GM23338 (cell line): Measurements from ENCODE around the gene MAGED2. TPM values are rescaled to one million over a fixed set of nuclear protein-coding genes. Genes with fewer than 3 reads are reported as not detected.

Experiments
- ATAC-seq: fragments of 200-7000 bp; cut with Tn5 transposase; 3 replicates; pipeline ENCODE4 v1.9.1; 2020
- DNase-seq: peaks from one replicate; pipeline ENCODE4 v3.0.0-alpha.2; 2015; ENCODE audit warnings: low spot score
- H2AFZ ChIP-seq: fragments of 200-600 bp; sonication (generic); 2 replicates; pipeline ENCODE4 v1.8.0; 2016; ENCODE audit warnings: antibody characterized with exemption, mild to moderate bottlenecking, moderate library complexity
- H3F3A ChIP-seq: fragments of 200-600 bp; sonication (generic); replicated peaks from 2 replicates; pipeline ENCODE4 v1.8.0; 2017; ENCODE audit warnings: antibody characterized with exemption, mixed run types, low read depth
- H3K27ac ChIP-seq: fragments of 200-600 bp; sonication (generic); 2 replicates; pipeline ENCODE4 v1.6.1; 2016; ENCODE audit warnings: low read depth
- H3K27me3 ChIP-seq: fragments of 200-600 bp; sonication (generic); 2 replicates; pipeline ENCODE4 v1.8.0; 2016; ENCODE audit warnings: mild to moderate bottlenecking, mixed run types, moderate library complexity; ENCODE audit not compliant: insufficient read depth
- H3K36me3 ChIP-seq: fragments of 200-600 bp; sonication (generic); 2 replicates; pipeline ENCODE4 v1.8.0; 2016; ENCODE audit warnings: mild to moderate bottlenecking; ENCODE audit not compliant: insufficient read depth
- H3K4me1 ChIP-seq: fragments of 200-600 bp; sonication (generic); 2 replicates; pipeline ENCODE4 v1.8.0; 2016; ENCODE audit warnings: mild to moderate bottlenecking, moderate library complexity; ENCODE audit not compliant: insufficient read depth
- H3K4me2 ChIP-seq: fragments of 200-600 bp; sonication (generic); 2 replicates; pipeline ENCODE4 v1.7.1; 2017; ENCODE audit warnings: mixed run types
- H3K4me3 ChIP-seq: fragments of 200-600 bp; sonication (generic); 2 replicates; pipeline ENCODE4 v1.6.1; 2016; ENCODE audit warnings: mixed run types
- H3K79me2 ChIP-seq: fragments of 200-600 bp; sonication (generic); replicated peaks from 2 replicates; pipeline ENCODE4 v1.8.0; 2017; ENCODE audit warnings: mild to moderate bottlenecking; ENCODE audit not compliant: insufficient read depth
- H3K9me2 ChIP-seq: fragments of 200-600 bp; sonication (generic); 2 replicates; pipeline ENCODE4 v1.8.0; 2017; ENCODE audit not compliant: insufficient read depth
- H4K20me1 ChIP-seq: fragments of 200-600 bp; sonication (generic); replicated peaks from 2 replicates; pipeline ENCODE4 v1.8.0; 2017; ENCODE audit warnings: mild to moderate bottlenecking; ENCODE audit not compliant: insufficient read depth
- H3K27ac Mint-ChIP-seq: 2 replicates; pipeline ENCODE4 v1.8.0; 2020; ENCODE audit warnings: inconsistent platforms, mild to moderate bottlenecking, moderate library complexity, mixed read lengths
- H3K27me3 Mint-ChIP-seq: 3 replicates; pipeline ENCODE4 v1.8.0; 2022; ENCODE audit warnings: low read depth, mild to moderate bottlenecking, moderate library complexity, mixed read lengths, inconsistent platforms; ENCODE audit not compliant: insufficient read depth, poor library complexity
- H3K36me3 Mint-ChIP-seq: 3 replicates; pipeline ENCODE4 v1.8.0; 2021; ENCODE audit warnings: low read depth, mild to moderate bottlenecking, inconsistent platforms, moderate library complexity, mixed read lengths
- H3K4me1 Mint-ChIP-seq: 3 replicates; pipeline ENCODE4 v1.8.0; 2020; ENCODE audit warnings: mild to moderate bottlenecking, inconsistent platforms, mixed read lengths
- H3K4me3 Mint-ChIP-seq: 3 replicates; pipeline ENCODE4 v1.8.0; 2021; ENCODE audit warnings: moderate library complexity, mild to moderate bottlenecking, inconsistent platforms, mixed read lengths
- H3K9me3 Mint-ChIP-seq: 3 replicates; pipeline ENCODE4 v1.8.0; 2020; ENCODE audit warnings: moderate library complexity, mild to moderate bottlenecking, inconsistent platforms, mixed read lengths
- CREB1 ChIP-seq: fragments of 250-450 bp; sonication (Bioruptor Pico); IDR thresholded peaks from 2 replicates; pipeline ENCODE4 v1.5.0; 2020; ENCODE audit warnings: low read depth, mild to moderate bottlenecking, moderate library complexity
- CTCF ChIP-seq, 2 experiments: fragments of 200-600 bp in 1 of 2; sonication (generic) in 1 of 2; conservative IDR thresholded peaks; 2 replicates each; pipeline versions ENCODE4 v1.5.1 to v1.6.1; 2016 to 2017; ENCODE audit warnings: antibody characterized with exemption in 2 of 2, low read depth in 2 of 2, mild to moderate bottlenecking in 2 of 2, moderate library complexity in 1 of 2
- EZH2 ChIP-seq: fragments of 200-600 bp; sonication (generic); IDR thresholded peaks from one replicate; pipeline ENCODE4 v1.8.0; 2017; ENCODE audit warnings: antibody characterized with exemption, mild to moderate bottlenecking, low read depth; ENCODE audit not compliant: unreplicated experiment
- EZH2phosphoT487 ChIP-seq: fragments of 200-600 bp; sonication (generic); IDR thresholded peaks from one replicate; pipeline ENCODE4 v1.8.1; 2018; ENCODE audit warnings: antibody characterized with exemption; ENCODE audit not compliant: unreplicated experiment
- POLR2AphosphoS5 ChIP-seq: IDR thresholded peaks from 2 replicates; pipeline ENCODE4 v1.6.1; 2016; ENCODE audit warnings: antibody characterized with exemption, low read depth
- ZNF114 ChIP-seq: fragments of 250-450 bp; sonication (Bioruptor Pico); IDR thresholded peaks from 2 replicates; pipeline ENCODE4 v1.5.0; 2020; ENCODE audit warnings: mild to moderate bottlenecking, moderate library complexity
- polyA plus RNA-seq: library from polyadenylated mRNA; unstranded; fragments of >200 nt; fragmentation: Nextera tagmentation; extraction: Ambion mirVana; gene quantifications from 2 replicates; pipeline ENCODE4 v1.2.1, GENCODE V29; 2016
- total RNA-seq: library from RNA; depleted of rRNA; stranded (reverse); fragments of >200 nt; shearing (Covaris generic); gene quantifications from 2 replicates; pipeline ENCODE4 v1.2.3, GENCODE V29; 2014
- TF ChIP-seq, protein P1 (sequence below): IDR thresholded peaks from 2 replicates; pipeline ENCODE4 v1.6.1; 2016; ENCODE audit warnings: antibody characterized with exemption

Gene MAGED2
- total and polyA plus RNA-seq, 2 experiments from 2014 or later: 96.7 to 203 TPM

DNA sequence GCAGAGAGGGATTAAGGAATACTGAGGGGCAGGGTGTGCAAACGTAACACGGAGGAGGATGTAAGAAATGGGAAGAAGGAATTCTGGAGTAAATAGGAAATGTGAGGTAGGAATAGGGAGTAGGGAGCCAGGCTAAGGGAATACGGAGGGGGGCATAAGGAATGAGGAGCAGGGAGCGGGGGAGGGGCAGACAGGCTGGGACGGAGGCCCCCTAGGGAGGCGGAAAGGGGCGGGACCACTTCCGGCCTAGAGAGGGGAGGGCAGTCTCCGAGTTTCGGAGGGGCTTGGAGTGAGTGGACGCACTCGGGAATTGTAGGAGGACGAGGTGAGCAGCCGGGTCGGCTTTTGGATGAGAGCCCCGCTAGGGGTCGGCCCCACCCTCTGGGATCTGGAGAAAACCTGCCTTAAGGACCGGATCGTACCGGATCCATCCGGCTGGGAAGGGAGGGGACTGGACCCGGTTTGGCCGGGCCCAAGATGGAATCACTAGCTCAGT lies 612 bp downstream of the MAGED2 start:
- peak; percentile 79 for DNase-seq
- Mint-ChIP-seq H3K36me3 (peaks cover 38% of the 10 kb centered on the region), H3K4me1 (peaks cover 20% of the 10 kb centered on the region), H3K4me3 (peak overlapping the region; percentile 93), H3K9me3 (no peaks in the 10 kb centered on the region; the same call in 2 of the 3 replicates), H3K27me3 (peaks cover 15% of the 10 kb centered on the region), H3K27ac (peak overlapping the region; percentile 98)
- peak; percentile 70 for ATAC-seq
- Histone ChIP-seq H3K27me3 (no peaks in the 10 kb centered on the region), H3K36me3 (no peaks in the 10 kb centered on the region), H3K4me2 (peak overlapping the region; percentile 85), H3K9me2 (no peaks in the 10 kb centered on the region), H3F3A (no peaks in the 10 kb centered on the region), H3K4me1 (peaks cover 7% of the 10 kb centered on the region), H3K79me2 (0 out of 2 replicates have a peak, but pooled peaks cover 13% of the 10 kb centered on the region), H3K27ac (peak overlapping the region; percentile 97), H4K20me1 (no peaks in the 10 kb centered on the region), H2AFZ (no peak overlapping the region), H3K4me3 (peak overlapping the region; percentile 80)
- TF ChIP-seq CTCF (conservative IDR thresholded peaks at IDR 0.05; ENCODE audit: low read depth in 2 of 2) (no peak), POLR2AphosphoS5 (peak; percentile 29; the same call in 1 of the 2 replicates)
- TF ChIP-seq, protein P1, sequence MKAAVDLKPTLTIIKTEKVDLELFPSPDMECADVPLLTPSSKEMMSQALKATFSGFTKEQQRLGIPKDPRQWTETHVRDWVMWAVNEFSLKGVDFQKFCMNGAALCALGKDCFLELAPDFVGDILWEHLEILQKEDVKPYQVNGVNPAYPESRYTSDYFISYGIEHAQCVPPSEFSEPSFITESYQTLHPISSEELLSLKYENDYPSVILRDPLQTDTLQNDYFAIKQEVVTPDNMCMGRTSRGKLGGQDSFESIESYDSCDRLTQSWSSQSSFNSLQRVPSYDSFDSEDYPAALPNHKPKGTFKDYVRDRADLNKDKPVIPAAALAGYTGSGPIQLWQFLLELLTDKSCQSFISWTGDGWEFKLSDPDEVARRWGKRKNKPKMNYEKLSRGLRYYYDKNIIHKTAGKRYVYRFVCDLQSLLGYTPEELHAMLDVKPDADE: 0 out of 2 replicates have a peak, but pooled peaks have one; percentile 12

DNA sequence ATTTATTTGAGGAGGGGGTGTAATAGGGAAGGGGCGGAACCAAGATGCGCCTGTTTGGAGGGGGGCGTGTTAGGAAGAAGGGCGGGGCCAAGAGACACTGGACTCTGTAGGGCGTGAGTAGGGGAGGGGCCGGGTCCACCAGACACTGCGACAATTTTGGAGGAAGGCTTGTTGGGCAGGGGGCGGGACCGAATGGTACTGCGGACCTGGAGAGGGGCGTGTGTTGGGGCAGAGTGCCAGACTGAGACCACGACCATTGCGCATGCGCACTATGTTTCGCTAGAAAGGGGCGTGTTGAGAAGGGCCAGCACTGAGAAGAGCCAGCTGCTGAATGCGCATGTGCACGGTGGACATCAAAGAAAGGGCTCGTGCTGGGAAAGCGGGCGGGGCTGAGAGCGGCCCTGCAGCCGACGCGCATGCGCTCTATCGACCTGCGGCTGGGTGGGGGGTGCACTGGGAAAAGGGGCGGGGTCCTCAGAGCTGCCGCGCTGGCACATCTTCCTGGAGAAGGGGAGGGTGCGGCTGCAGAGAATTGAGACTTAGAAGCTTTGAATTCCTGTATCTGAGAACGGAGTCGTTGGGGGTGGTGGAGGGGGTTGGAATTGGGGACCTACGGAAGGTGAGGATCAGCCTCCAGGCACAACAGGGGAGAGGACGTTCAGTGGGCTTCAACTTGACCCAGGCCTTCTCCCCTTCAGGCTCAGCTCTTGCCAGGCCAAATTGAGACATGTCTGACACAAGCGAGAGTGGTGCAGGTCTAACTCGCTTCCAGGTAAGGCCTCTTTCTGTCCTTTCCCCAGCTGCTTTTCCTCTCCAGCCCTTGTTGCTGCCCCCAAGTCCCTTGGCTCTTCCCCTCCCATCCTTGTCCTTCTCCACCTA lies 1.3 kb downstream of the MAGED2 start:
- Mint-ChIP-seq H3K36me3 (peaks cover 45% of the 10 kb centered on the region), H3K4me3 (peak overlapping the region; percentile 93), H3K27me3 (peaks cover 15% of the 10 kb centered on the region), H3K9me3 (no peaks in the 10 kb centered on the region; the same call in 2 of the 3 replicates), H3K4me1 (peaks cover 17% of the 10 kb centered on the region), H3K27ac (peak overlapping the region; percentile 98)
- DNase-seq: peak; percentile 93
- Histone ChIP-seq H3K27me3 (no peaks in the 10 kb centered on the region), H4K20me1 (no peaks in the 10 kb centered on the region), H3F3A (no peaks in the 10 kb centered on the region), H3K4me1 (peaks cover 4% of the 10 kb centered on the region), H3K79me2 (0 out of 2 replicates have a peak, but pooled peaks cover 13% of the 10 kb centered on the region), H3K9me2 (no peaks in the 10 kb centered on the region), H3K4me2 (peak overlapping the region; percentile 85), H3K27ac (peak overlapping the region; percentile 97), H3K4me3 (peak overlapping the region; percentile 80), H2AFZ (no peak overlapping the region), H3K36me3 (no peaks in the 10 kb centered on the region)
- TF ChIP-seq EZH2phosphoT487: no peak
- peak; percentile 81 for ATAC-seq

DNA sequence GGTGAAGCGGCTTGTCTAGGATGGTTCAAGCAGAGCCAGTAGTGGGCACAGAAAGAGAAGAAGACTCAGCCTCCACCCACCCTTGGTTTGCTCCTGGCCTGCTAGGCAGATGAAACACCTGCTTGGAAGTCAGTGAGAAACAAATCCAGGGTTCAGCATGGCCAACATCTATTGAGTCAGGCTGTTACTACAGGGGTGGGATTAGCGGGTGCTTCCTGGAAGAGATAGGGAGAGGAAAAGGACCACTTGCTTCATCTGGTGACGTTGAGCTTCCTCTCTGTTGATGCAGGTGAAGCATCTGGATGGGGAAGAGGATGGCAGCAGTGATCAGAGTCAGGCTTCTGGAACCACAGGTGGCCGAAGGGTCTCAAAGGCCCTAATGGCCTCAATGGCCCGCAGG lies 3.0 kb downstream of the MAGED2 start:
- no peak overlapping the region for H3K4me2 ChIP-seq
- no peaks in the 10 kb centered on the region; the same call in 2 of the 3 replicates for H3K9me3 Mint-ChIP-seq
- no peak for TF ChIP-seq CREB1 (CRISPR knock-in tag)
- TF ChIP-seq, protein P1: no peak
- no peak for TF ChIP-seq EZH2
- TF ChIP-seq CTCF (conservative IDR thresholded peaks at IDR 0.05; ENCODE audit: low read depth in 2 of 2): no peak
- no peak for TF ChIP-seq ZNF114 (CRISPR knock-in tag)

More for the DNA sequence above, 3.0 kb downstream of the MAGED2 start:
- Mint-ChIP-seq H3K4me1 (peaks cover 9% of the 10 kb centered on the region), H3K27ac (no peak overlapping the region), H3K4me3 (no peak overlapping the region), H3K36me3 (peaks cover 56% of the 10 kb centered on the region), H3K27me3 (peaks cover 18% of the 10 kb centered on the region)
- Histone ChIP-seq H3K27me3 (no peaks in the 10 kb centered on the region), H3K79me2 (0 out of 2 replicates have a peak, but pooled peaks cover 13% of the 10 kb centered on the region), H3K4me3 (no peak overlapping the region), H2AFZ (no peak overlapping the region), H3K4me1 (no peaks in the 10 kb centered on the region; the same call in 1 of the 2 replicates), H3K27ac (no peak overlapping the region), H3K36me3 (peaks cover 3% of the 10 kb centered on the region; the same call in 1 of the 2 replicates), H4K20me1 (no peaks in the 10 kb centered on the region), H3F3A (no peaks in the 10 kb centered on the region), H3K9me2 (no peaks in the 10 kb centered on the region)
- ATAC-seq (no peak), DNase-seq (no peak)
